ENCODE data around the gene TRRAP.
A peak's percentile ranks its signal among the peaks of the same experiment; 100 is the strongest.

DNA sequence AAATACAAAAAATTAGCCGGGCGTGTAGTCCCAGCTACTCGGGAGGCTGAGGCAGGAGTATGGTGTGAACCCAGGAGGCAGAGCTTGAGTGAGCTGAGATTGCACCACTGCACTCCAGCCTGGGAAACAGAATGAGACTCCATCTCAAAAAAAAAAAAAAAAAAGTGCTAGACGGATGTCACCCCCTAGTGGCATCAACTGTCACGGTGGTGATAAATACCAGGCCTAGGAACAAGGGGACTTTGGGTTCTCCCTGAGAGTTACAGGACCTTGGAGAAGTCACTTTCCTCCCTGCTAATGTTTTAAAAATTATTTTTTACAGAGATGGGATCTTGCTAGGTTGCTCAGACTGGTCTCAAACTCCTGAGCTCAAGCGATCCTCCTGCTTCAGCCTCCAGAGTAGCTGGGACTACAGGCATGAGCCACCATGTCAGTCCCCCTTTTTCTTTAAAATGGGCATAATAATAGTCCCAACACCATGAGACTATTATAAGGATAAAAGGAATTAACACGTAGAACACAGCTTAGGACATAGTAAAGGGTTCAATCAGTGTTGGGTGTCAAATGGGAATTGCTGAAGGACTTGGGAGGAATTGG lies 5.9 kb upstream of the TRRAP start:
- TF ChIP-seq CEBPB (IDR thresholded peaks at IDR 0.05; ENCODE audit: low read depth, low read length), result no peak
- TF ChIP-seq, protein P1, sequence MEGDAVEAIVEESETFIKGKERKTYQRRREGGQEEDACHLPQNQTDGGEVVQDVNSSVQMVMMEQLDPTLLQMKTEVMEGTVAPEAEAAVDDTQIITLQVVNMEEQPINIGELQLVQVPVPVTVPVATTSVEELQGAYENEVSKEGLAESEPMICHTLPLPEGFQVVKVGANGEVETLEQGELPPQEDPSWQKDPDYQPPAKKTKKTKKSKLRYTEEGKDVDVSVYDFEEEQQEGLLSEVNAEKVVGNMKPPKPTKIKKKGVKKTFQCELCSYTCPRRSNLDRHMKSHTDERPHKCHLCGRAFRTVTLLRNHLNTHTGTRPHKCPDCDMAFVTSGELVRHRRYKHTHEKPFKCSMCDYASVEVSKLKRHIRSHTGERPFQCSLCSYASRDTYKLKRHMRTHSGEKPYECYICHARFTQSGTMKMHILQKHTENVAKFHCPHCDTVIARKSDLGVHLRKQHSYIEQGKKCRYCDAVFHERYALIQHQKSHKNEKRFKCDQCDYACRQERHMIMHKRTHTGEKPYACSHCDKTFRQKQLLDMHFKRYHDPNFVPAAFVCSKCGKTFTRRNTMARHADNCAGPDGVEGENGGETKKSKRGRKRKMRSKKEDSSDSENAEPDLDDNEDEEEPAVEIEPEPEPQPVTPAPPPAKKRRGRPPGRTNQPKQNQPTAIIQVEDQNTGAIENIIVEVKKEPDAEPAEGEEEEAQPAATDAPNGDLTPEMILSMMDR (conservative IDR thresholded peaks at IDR 0.05; ENCODE audit: low read depth, low read length), result peak; percentile 23; the same call in 1 of the 2 replicates
- TF ChIP-seq POLR2A (IDR thresholded peaks at IDR 0.05; ENCODE audit: low read depth, low read length), result no peak
